ENCODE results near the gene CCDC34. TPM values are rescaled to one million over a fixed set of nuclear protein-coding genes. Genes with fewer than 3 reads are reported as not detected.

Gene CCDC34, protein sequence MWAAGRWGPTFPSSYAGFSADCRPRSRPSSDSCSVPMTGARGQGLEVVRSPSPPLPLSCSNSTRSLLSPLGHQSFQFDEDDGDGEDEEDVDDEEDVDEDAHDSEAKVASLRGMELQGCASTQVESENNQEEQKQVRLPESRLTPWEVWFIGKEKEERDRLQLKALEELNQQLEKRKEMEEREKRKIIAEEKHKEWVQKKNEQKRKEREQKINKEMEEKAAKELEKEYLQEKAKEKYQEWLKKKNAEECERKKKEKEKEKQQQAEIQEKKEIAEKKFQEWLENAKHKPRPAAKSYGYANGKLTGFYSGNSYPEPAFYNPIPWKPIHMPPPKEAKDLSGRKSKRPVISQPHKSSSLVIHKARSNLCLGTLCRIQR
- total RNA-seq = 1.6 TPM

DNA sequence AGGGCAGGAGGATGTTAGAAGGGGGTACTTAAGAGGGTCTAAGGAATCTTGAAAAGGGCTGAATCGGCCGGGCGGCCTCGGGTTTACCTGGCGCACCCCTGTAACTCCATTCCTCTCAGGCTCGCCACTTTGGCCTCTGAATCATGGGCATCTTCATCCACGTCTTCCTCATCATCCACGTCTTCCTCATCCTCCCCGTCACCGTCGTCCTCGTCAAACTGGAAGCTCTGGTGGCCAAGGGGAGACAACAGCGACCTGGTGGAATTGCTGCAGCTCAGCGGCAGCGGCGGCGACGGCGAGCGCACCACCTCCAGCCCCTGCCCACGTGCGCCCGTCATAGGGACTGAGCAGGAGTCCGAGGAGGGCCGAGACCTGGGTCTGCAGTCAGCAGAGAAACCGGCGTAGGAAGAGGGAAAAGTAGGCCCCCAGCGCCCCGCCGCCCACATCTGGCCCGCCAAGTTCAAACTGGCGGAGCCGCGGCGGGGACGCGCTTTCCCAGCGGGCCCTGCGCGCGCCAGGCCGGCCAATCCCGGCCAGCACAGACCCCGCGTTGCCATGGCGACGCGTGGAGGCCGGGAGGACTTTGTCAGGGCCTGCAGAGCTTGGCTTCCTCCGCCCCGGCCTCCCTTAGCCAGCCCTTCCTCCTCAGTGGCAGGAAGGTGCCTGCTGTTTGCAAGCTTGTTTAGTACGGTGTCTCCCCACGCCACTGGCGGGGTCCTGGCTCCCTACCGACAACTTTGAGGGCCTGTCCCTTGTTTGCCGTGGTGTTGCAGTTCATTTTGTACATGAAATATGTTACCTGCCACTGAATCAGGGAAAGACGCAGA, at the start of gene CCDC34:
Gene CCDC34 (minus strand): TSS at position 467 of the 827 bp plus-strand sequence. CDS start 21 bp downstream, at position 446.
- TF ChIP-seq, protein P1, sequence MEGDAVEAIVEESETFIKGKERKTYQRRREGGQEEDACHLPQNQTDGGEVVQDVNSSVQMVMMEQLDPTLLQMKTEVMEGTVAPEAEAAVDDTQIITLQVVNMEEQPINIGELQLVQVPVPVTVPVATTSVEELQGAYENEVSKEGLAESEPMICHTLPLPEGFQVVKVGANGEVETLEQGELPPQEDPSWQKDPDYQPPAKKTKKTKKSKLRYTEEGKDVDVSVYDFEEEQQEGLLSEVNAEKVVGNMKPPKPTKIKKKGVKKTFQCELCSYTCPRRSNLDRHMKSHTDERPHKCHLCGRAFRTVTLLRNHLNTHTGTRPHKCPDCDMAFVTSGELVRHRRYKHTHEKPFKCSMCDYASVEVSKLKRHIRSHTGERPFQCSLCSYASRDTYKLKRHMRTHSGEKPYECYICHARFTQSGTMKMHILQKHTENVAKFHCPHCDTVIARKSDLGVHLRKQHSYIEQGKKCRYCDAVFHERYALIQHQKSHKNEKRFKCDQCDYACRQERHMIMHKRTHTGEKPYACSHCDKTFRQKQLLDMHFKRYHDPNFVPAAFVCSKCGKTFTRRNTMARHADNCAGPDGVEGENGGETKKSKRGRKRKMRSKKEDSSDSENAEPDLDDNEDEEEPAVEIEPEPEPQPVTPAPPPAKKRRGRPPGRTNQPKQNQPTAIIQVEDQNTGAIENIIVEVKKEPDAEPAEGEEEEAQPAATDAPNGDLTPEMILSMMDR (IDR thresholded peaks at IDR 0.05) = no peak
- peaks cover 0 to 6% of the 10 kb centered on the region in 2 donors for H3K4me1 ChIP-seq
- H3K27ac ChIP-seq = peak within 1 kb of the TSS in 1 of 2 donors; percentile 17
- no peaks in the 10 kb centered on the region for H3K27me3 ChIP-seq
- no peaks in the 10 kb centered on the region for H3K9me3 ChIP-seq
- H3K4me3 ChIP-seq = peak within 1 kb of the TSS; percentile 69 to 86
- intact Hi-C loops (cut with DNase I) = loop anchor here (5.0 kb wide), 1 partner anchor 109 kb away; the partner anchor contains the start of gene LGR4
- DNase-seq (ENCODE audit: low spot score in 2 of 2) = peak; percentile 63 to 92
- H3K36me3 ChIP-seq = peaks cover 4% of the 10 kb centered on the region in 2 donors

DNA sequence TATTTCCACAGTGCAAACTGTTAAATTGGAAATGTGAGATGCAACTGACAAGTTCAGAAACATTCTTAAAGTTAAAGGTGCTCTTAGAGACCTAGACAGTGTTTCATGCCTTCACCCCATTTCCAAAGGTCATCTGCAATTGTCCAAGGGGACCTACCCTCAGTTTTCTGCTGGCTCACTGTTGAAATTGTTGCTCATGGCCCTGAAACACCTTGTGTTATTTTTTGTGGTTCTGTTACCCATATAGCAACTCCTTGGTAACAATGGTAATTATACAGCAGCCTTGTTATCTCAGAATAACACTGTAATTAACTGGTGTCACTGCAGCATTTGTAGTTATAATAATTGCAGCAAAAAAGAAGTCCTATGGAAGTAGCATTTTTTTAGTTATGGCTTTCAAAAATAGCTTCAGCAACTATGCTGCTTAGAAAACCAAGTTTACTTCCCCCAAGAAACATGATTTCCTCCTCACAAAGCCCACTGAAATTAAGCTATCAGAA, 49.2 kb upstream of the CCDC34 start:
- H3K27ac ChIP-seq = no peak overlapping the region
- peaks cover 0 to 7% of the 10 kb centered on the region in 2 donors for H3K4me1 ChIP-seq
- H3K9me3 ChIP-seq = no peaks in the 10 kb centered on the region
- no peaks in the 10 kb centered on the region for H3K27me3 ChIP-seq
- TF ChIP-seq, protein P1 (IDR thresholded peaks at IDR 0.05) = no peak
- no peak overlapping the region for H3K4me3 ChIP-seq
- no peaks in the 10 kb centered on the region for H3K36me3 ChIP-seq
- no peak for DNase-seq (ENCODE audit: low spot score in 2 of 2)
- intact Hi-C loops (cut with DNase I) = no loop called here

DNA sequence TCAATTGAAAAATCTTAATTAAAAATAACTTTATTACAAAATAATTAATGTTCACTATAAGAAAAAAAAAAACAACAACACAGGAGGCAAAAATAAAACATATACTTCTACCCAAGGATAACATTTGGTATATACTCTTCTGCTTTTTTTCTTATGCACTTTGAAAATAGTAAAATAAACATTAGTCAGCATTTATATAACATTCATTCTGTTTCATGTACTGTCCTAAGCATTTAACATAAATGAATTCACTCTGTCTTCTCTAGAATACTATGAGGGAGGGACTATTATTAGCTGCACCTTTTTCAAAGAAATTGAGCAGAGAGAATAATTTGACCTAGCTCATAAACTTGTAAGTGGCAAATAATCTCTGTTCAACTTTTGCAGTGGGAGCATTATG, 48.3 kb upstream of the CCDC34 start:
- TF ChIP-seq, protein P1 (IDR thresholded peaks at IDR 0.05) = no peak
- Histone ChIP-seq H3K4me1 (peaks cover under 1 to 10% of the 10 kb centered on the region in 2 donors), H3K27ac (no peak overlapping the region), H3K27me3 (no peaks in the 10 kb centered on the region), H3K4me3 (no peak overlapping the region), H3K36me3 (no peaks in the 10 kb centered on the region), H3K9me3 (no peaks in the 10 kb centered on the region)
- no peak for DNase-seq (ENCODE audit: low spot score in 2 of 2)
- intact Hi-C loops (cut with DNase I) = no loop called here

DNA sequence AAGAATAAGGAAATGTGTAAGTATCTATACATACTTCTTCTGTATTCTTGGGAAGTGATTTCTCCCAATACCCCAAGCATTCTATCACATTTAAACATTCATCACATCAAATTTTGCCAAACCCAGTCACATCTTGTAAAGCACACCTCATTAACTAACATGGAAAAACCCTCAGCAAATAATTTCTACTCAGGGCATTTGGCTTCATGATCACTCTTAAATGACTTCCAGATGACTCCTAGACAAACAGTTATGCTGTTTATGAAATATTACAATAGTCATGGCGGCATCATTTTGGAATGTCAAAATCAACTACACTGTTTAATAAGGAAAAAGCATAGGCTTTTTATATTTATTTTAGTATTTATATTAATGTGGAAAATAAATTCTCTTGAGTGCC, 47.3 kb upstream of the CCDC34 start:
- H3K36me3 ChIP-seq = no peaks in the 10 kb centered on the region
- no peak for DNase-seq (ENCODE audit: low spot score in 2 of 2)
- no peaks in the 10 kb centered on the region for H3K27me3 ChIP-seq
- no peaks in the 10 kb centered on the region for H3K9me3 ChIP-seq
- H3K4me1 ChIP-seq = peaks cover 4 to 20% of the 10 kb centered on the region in 2 donors
- H3K4me3 ChIP-seq = no peak overlapping the region
- H3K27ac ChIP-seq = no peak overlapping the region
- intact Hi-C loops (cut with DNase I) = no loop called here
- TF ChIP-seq, protein P1 (IDR thresholded peaks at IDR 0.05) = no peak

DNA sequence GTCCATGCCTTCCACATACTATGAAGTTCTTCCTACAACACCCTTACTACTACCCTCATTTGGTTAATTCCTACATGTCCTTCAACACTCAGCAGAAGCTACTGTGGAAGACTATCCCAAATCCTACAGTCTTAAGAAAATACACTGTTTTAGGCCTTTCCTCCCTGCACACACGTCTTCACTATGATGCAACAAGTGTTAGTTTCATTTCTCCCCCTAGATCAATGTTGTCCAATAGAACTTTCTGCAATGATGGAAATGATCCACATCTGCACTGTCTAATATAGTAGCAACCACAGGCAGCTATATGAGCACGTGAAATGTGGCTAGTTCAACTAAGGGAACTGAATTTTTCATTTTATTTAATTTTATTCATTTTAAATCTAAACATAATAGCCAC, 46.7 kb upstream of the CCDC34 start:
- DNase-seq (ENCODE audit: low spot score in 2 of 2) = no peak
- no peak overlapping the region for H3K4me3 ChIP-seq
- peaks cover 4 to 25% of the 10 kb centered on the region in 2 donors for H3K4me1 ChIP-seq
- H3K36me3 ChIP-seq = no peaks in the 10 kb centered on the region
- H3K9me3 ChIP-seq = no peaks in the 10 kb centered on the region
- H3K27me3 ChIP-seq = no peaks in the 10 kb centered on the region
- intact Hi-C loops (cut with DNase I) = loop anchor here (5.0 kb wide), 1 partner anchor 63 kb away; the partner anchor contains the start of gene LGR4
- TF ChIP-seq, protein P1 (IDR thresholded peaks at IDR 0.05) = no peak
- peak overlapping the region in 1 of 2 donors; percentile 23 for H3K27ac ChIP-seq

Data from ascending aorta (tissue), 2 donors.